ENCODE data around the gene TEAD1. TPM values are rescaled to one million over a fixed set of nuclear protein-coding genes. Genes with fewer than 3 reads are reported as not detected.

The TEAD1 gene
- polyA plus RNA-seq, 1 donor (not counting 4 experiments of a cell fraction or from before 2014, with no cell fraction given) = 32.7 TPM

- DNase-seq (ENCODE audit: low read depth, low spot score) (no peak), FAIRE-seq (no peak)
- no peak overlapping the region for H3K4me2 ChIP-seq (ENCODE audit: control insufficient read depth, extremely low read depth, insufficient read depth, low read depth, low read length)
- peaks cover 18% of the 10 kb centered on the region for H4K20me1 ChIP-seq (ENCODE audit: control insufficient read depth, extremely low read depth, insufficient read depth, low read length)
- no peak overlapping the region for H3K4me3 ChIP-seq (ENCODE audit: control insufficient read depth in 2 of 3, extremely low read depth in 1 of 3, insufficient read depth in 2 of 3, low read depth in 1 of 3, low read length in 3 of 3)
- dilution Hi-C loops (cut with MboI; ENCODE audit: extremely low pct_ligation_motif_present, low sequenced_read_pairs) = no loop called here
- H3K27ac ChIP-seq (ENCODE audit: control insufficient read depth, insufficient read depth, low read length) = no peak overlapping the region
- TF ChIP-seq CTCF (optimal IDR thresholded peaks at IDR 0.05 in 1 of 3, IDR thresholded peaks at IDR 0.05 in 1 of 3, conservative IDR thresholded peaks at IDR 0.05 in 1 of 3; ENCODE audit: extremely low read depth in 1 of 3, insufficient read depth in 2 of 3, low read length in 3 of 3) = no peak
- TF ChIP-seq EZH2 (IDR thresholded peaks at IDR 0.05; ENCODE audit: low read length) = no peak
- H3K9me3 ChIP-seq (ENCODE audit: control insufficient read depth, low read depth, low read length) = no peaks in the 10 kb centered on the region
- peaks cover 13% of the 10 kb centered on the region for H3K4me1 ChIP-seq (ENCODE audit: control insufficient read depth, extremely low read depth, insufficient read depth, low read length)
- H3K27me3 ChIP-seq (ENCODE audit: control insufficient read depth, extremely low read depth, insufficient read depth, low read length) = no peaks in the 10 kb centered on the region
- H3K9me1 ChIP-seq (ENCODE audit: control insufficient read depth, extremely low read depth, insufficient read depth, low read length) = peaks cover 2% of the 10 kb centered on the region
- H3K36me3 ChIP-seq (ENCODE audit: control insufficient read depth in 2 of 2, extremely low read depth in 1 of 2, insufficient read depth in 2 of 2, low read length in 2 of 2) = peaks cover 0 to 2% of the 10 kb centered on the region in 2 experiments
- H2AFZ ChIP-seq (ENCODE audit: control insufficient read depth, low read length) = no peak overlapping the region
- H3K9ac ChIP-seq (ENCODE audit: control insufficient read depth, extremely low read depth, insufficient read depth, low read length) = no peak overlapping the region
- peaks cover 88% of the 10 kb centered on the region for H3K79me2 ChIP-seq (ENCODE audit: control insufficient read depth, insufficient read depth, low read length)
Observed at GRCh38 chr11:12832480-12833224, 158.4 kb downstream of the TEAD1 start.

GRCh38 chr11:12834166-12834565 is 159.9 kb downstream of the TEAD1 start:
- Histone ChIP-seq H3K4me1 (ENCODE audit: control insufficient read depth, extremely low read depth, insufficient read depth, low read length) (peaks cover 3% of the 10 kb centered on the region), H3K9me3 (ENCODE audit: control insufficient read depth, low read depth, low read length) (no peaks in the 10 kb centered on the region), H3K4me3 (ENCODE audit: control insufficient read depth in 2 of 3, extremely low read depth in 1 of 3, insufficient read depth in 2 of 3, low read depth in 1 of 3, low read length in 3 of 3) (no peak overlapping the region), H2AFZ (ENCODE audit: control insufficient read depth, low read length) (no peak overlapping the region), H3K9ac (ENCODE audit: control insufficient read depth, extremely low read depth, insufficient read depth, low read length) (no peak overlapping the region), H3K27me3 (ENCODE audit: control insufficient read depth, extremely low read depth, insufficient read depth, low read length) (no peaks in the 10 kb centered on the region), H4K20me1 (ENCODE audit: control insufficient read depth, extremely low read depth, insufficient read depth, low read length) (peaks cover 9% of the 10 kb centered on the region), H3K9me1 (ENCODE audit: control insufficient read depth, extremely low read depth, insufficient read depth, low read length) (peaks cover 2% of the 10 kb centered on the region), H3K4me2 (ENCODE audit: control insufficient read depth, extremely low read depth, insufficient read depth, low read depth, low read length) (no peak overlapping the region), H3K27ac (ENCODE audit: control insufficient read depth, insufficient read depth, low read length) (no peak overlapping the region), H3K36me3 (ENCODE audit: control insufficient read depth in 2 of 2, extremely low read depth in 1 of 2, insufficient read depth in 2 of 2, low read length in 2 of 2) (peaks cover 0 to 2% of the 10 kb centered on the region in 2 experiments), H3K79me2 (ENCODE audit: control insufficient read depth, insufficient read depth, low read length) (peaks cover 80% of the 10 kb centered on the region)
- no peak for FAIRE-seq
- no peak for DNase-seq (ENCODE audit: low read depth, low spot score)
- dilution Hi-C loops (cut with MboI; ENCODE audit: extremely low pct_ligation_motif_present, low sequenced_read_pairs) = no loop called here
- no peak for TF ChIP-seq EZH2 (IDR thresholded peaks at IDR 0.05; ENCODE audit: low read length)
- TF ChIP-seq CTCF (optimal IDR thresholded peaks at IDR 0.05 in 1 of 3, IDR thresholded peaks at IDR 0.05 in 1 of 3, conservative IDR thresholded peaks at IDR 0.05 in 1 of 3; ENCODE audit: extremely low read depth in 1 of 3, insufficient read depth in 2 of 3, low read length in 3 of 3) = no peak
